Activated CD8-positive, alpha-beta T cell treated with anti-CD3 and anti-CD28 coated beads for 36 hours (primary cell): ENCODE measurements around the gene RAB8B. TPM values are rescaled to one million over a fixed set of nuclear protein-coding genes. Genes with fewer than 3 reads are reported as not detected.

ENCODE experiments used
- ATAC-seq: fragments of 200-7000 bp; cut with Tn5 transposase; one replicate; pipeline ENCODE4 v1.10.0; 2021; ENCODE audit warnings: mild to moderate bottlenecking, moderate library complexity
- CTCF ChIA-PET: fragments of 350-600 bp; sonication (Branson Sonifier 250); formaldehyde crosslinking; loops from one replicate; lab custom pipeline; 2021; ENCODE audit warnings: antibody characterized with exemption; lab: Charles Lee
- POLR2A ChIA-PET: fragments of 350-600 bp; sonication (Branson Sonifier 250); formaldehyde crosslinking; loops from one replicate; lab custom pipeline; 2021; ENCODE audit warnings: antibody characterized with exemption; lab: Charles Lee
- DNase-seq: peaks from one replicate; pipeline ENCODE4 v3.0.0-alpha.2; 2020
- H3K27ac Mint-ChIP-seq: one replicate; pipeline ENCODE4 v1.8.0; 2021; ENCODE audit warnings: mild to moderate bottlenecking, mixed read lengths
- H3K27me3 Mint-ChIP-seq: one replicate; pipeline ENCODE4 v1.8.0; 2021; ENCODE audit warnings: mixed read lengths
- H3K36me3 Mint-ChIP-seq: one replicate; pipeline ENCODE4 v1.8.0; 2021; ENCODE audit warnings: low read depth, mixed read lengths
- H3K4me1 Mint-ChIP-seq: one replicate; pipeline ENCODE4 v1.8.0; 2021; ENCODE audit warnings: low read depth, mixed read lengths
- H3K4me3 Mint-ChIP-seq: one replicate; pipeline ENCODE4 v1.8.0; 2021; ENCODE audit warnings: mild to moderate bottlenecking, moderate library complexity, mixed read lengths
- H3K9me3 Mint-ChIP-seq: one replicate; pipeline ENCODE4 v1.8.0; 2021; ENCODE audit warnings: mixed read lengths
- CTCF ChIP-seq: fragments of 200-600 bp; IDR thresholded peaks from one replicate; pipeline ENCODE4 v1.8.0; 2022; ENCODE audit warnings: antibody characterized with exemption, mild to moderate bottlenecking
- intact Hi-C: fragments of 100-400 bp; cut with micrococcal nuclease; formaldehyde crosslinking; loops from one replicate; pipeline ENCODE4 v1.10.0; 2022
- total RNA-seq, 2 experiments: library from RNA; stranded (reverse); gene quantifications; one replicate each; pipeline ENCODE4 v1.2.3, GENCODE V29; 2021

The RAB8B gene
- total RNA-seq, 2 experiments from 2014 or later = 252 to 261 TPM

DNA sequence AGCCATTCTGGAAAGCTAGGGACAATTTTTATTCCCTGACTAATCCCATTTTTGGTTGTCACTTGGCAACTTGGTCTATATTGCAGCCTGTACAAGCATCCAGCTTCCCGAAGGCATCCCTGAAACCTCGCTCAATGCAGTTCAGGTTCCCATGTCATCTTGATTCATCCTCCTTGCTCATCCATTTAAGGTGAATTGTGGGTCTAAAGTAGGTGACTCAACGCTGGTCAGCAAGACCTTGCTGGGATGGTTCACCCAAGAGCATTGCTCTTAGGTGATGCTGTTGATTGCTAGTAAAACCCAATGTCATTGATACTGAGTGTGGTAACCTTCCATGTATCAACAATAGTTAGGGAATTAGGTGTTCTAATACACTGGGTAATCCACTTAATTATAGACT is 13.1 kb upstream of the RAB8B start:
- Mint-ChIP-seq H3K27me3 (no peaks in the 10 kb centered on the region), H3K4me3 (no peak overlapping the region), H3K9me3 (no peaks in the 10 kb centered on the region), H3K36me3 (no peaks in the 10 kb centered on the region), H3K4me1 (peaks cover 10% of the 10 kb centered on the region), H3K27ac (no peak overlapping the region)
- intact Hi-C loops = no loop called here
- ChIA-PET CTCF (interaction anchor here (1.5 kb wide), 1 partner anchor 15 kb away, joined by 3 read pairs; no protein-coding TSS in a partner anchor), POLR2A (interaction anchor here (1.0 to 1.8 kb wide), 3 partner anchors 9 to 26 kb away, joined by 3 to 9 read pairs (median 3); no protein-coding TSS in a partner anchor)
- no peak for ATAC-seq
- TF ChIP-seq CTCF = no peak
- no peak for DNase-seq

GRCh38 chr15:63178034-63178433 is 11.4 kb upstream of the RAB8B start:
- intact Hi-C loops = no loop called here
- Mint-ChIP-seq H3K36me3 (no peaks in the 10 kb centered on the region), H3K4me3 (no peak overlapping the region), H3K9me3 (no peaks in the 10 kb centered on the region), H3K4me1 (peaks cover 10% of the 10 kb centered on the region), H3K27ac (no peak overlapping the region), H3K27me3 (no peaks in the 10 kb centered on the region)
- TF ChIP-seq CTCF = no peak
- ATAC-seq = no peak
- ChIA-PET POLR2A (interaction anchor here (0.9 to 1.0 kb wide), 2 partner anchors 16 to 25 kb away, joined by 3 to 4 read pairs; no protein-coding TSS in a partner anchor), CTCF (no interaction called here)
- DNase-seq = no peak

DNA sequence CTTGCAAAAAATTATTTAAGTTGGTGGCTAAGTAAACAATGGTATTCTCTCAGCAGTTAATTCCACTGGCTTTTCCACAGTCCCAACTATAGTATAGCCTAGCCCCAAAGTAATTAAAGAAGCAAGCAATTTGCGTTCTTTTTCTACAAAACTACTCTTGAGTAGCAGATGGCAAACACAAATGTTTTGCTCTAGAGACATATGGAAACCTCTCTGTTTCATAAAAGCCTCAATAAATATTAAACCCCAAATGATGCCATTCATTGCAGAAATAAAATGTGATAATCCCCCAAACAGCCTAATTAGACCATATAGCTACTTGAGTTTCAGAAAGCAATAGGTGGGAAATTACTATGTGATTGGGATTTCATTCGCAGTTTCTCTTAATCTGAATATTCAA is 8.7 kb upstream of the RAB8B start:
- POLR2A ChIA-PET = interaction anchor here (0.8 to 1.6 kb wide), 3 partner anchors 9 to 16 kb away, joined by 3 to 4 read pairs (median 3); partner anchors contain the start of gene RAB8B
- no peak overlapping the region for H3K4me3 Mint-ChIP-seq
- H3K9me3 Mint-ChIP-seq = no peaks in the 10 kb centered on the region
- no peak overlapping the region for H3K27ac Mint-ChIP-seq
- peaks cover 10% of the 10 kb centered on the region for H3K4me1 Mint-ChIP-seq
- intact Hi-C loops = no loop called here
- no peak for TF ChIP-seq CTCF
- H3K27me3 Mint-ChIP-seq = no peaks in the 10 kb centered on the region
- DNase-seq = no peak
- ATAC-seq = no peak
- CTCF ChIA-PET = interaction anchor here (1.1 to 2.6 kb wide), 2 partner anchors 11 to 13 kb away, joined by 3 to 9 read pairs; no protein-coding TSS in a partner anchor
- no peaks in the 10 kb centered on the region for H3K36me3 Mint-ChIP-seq

- intact Hi-C loops = no loop called here
- TF ChIP-seq CTCF = no peak
- Mint-ChIP-seq H3K36me3 (no peaks in the 10 kb centered on the region), H3K27me3 (no peaks in the 10 kb centered on the region), H3K4me1 (peaks cover 14% of the 10 kb centered on the region), H3K4me3 (no peak overlapping the region), H3K9me3 (no peaks in the 10 kb centered on the region), H3K27ac (no peak overlapping the region)
- ChIA-PET POLR2A (interaction anchor here (0.6 to 1.6 kb wide), 2 partner anchors 15 to 34 kb away, joined by 4 read pairs; no protein-coding TSS in a partner anchor), CTCF (interaction anchor here (2.6 kb wide), 1 partner anchor 10 kb away, joined by 9 read pairs; no protein-coding TSS in a partner anchor)
- no peak for DNase-seq
- ATAC-seq = no peak
Observed at GRCh38 chr15:63181648-63182047, 7.8 kb upstream of the RAB8B start.

DNA sequence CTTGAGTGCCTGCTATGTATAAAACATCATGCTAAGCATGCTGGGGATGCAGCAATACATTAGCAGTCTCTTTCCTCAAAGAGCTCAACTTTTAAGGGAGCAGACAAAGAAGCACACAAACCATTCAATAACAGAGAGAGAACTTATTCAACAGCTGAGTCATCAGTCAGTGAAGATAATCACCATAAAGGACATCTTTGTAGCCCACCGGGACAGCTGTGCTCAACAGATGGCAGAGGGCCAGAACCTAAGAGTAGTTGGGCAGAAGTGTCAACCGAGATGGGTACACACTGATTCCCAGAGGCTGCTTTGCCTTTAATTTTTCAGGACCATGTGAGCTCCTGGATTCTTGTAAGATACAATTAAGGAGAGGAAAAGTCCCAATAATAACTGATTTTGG is 4.2 kb upstream of the RAB8B start:
- ATAC-seq (no peak), DNase-seq (no peak)
- intact Hi-C loops = no loop called here
- peaks cover 14% of the 10 kb centered on the region for H3K4me1 Mint-ChIP-seq
- no peak overlapping the region for H3K27ac Mint-ChIP-seq
- no peaks in the 10 kb centered on the region for H3K9me3 Mint-ChIP-seq
- H3K4me3 Mint-ChIP-seq = no peak overlapping the region
- no peak for TF ChIP-seq CTCF
- peaks cover 2% of the 10 kb centered on the region for H3K36me3 Mint-ChIP-seq
- ChIA-PET CTCF (interaction anchor here (0.9 kb wide), 1 partner anchor 19 kb away, joined by 3 read pairs; no protein-coding TSS in a partner anchor), POLR2A (interaction anchor here (1.0 kb wide), 1 partner anchor 12 kb away, joined by 4 read pairs; no protein-coding TSS in a partner anchor)
- no peaks in the 10 kb centered on the region for H3K27me3 Mint-ChIP-seq
